Keratinocyte (primary cell): ENCODE data around the gene RBPJ. TPM values are rescaled to one million over a fixed set of nuclear protein-coding genes. Genes with fewer than 3 reads are reported as not detected.

ENCODE experiments used
- DNase-seq: peaks from one replicate; pipeline ENCODE4 v3.0.0-alpha.2; 2011; ENCODE audit warnings: low read depth, missing footprints, low spot score
- FAIRE-seq: peaks from 2 replicates; lab custom pipeline; 2011; peaks lifted over from hg19 to GRCh38; lab: Jason Lieb, UNC
- H2AFZ ChIP-seq: 2 replicates; pipeline ENCODE4 v1.6.0; 2012; ENCODE audit warnings: low read length, control low read depth, inconsistent platforms; ENCODE audit not compliant: control insufficient read depth
- H3K27ac ChIP-seq: 2 replicates; pipeline ENCODE4 v1.5.1; 2011; ENCODE audit warnings: low read length; ENCODE audit not compliant: control insufficient read depth, insufficient read depth
- H3K27me3 ChIP-seq: 3 replicates; pipeline ENCODE4 v1.6.0; 2011; ENCODE audit warnings: low read length; ENCODE audit not compliant: control insufficient read depth, insufficient read depth; ENCODE audit errors: extremely low read depth
- H3K36me3 ChIP-seq, 2 experiments: 2 replicates in 1 of 2; 3 replicates in 1 of 2; pipeline ENCODE4 v1.5.1; 2011; ENCODE audit warnings: low read length in 2 of 2, mild to moderate bottlenecking in 1 of 2; ENCODE audit not compliant: control insufficient read depth in 2 of 2, insufficient read depth in 2 of 2; ENCODE audit errors: extremely low read depth in 1 of 2
- H3K4me1 ChIP-seq: 3 replicates; pipeline ENCODE4 v1.5.1; 2011; ENCODE audit warnings: low read length; ENCODE audit not compliant: control insufficient read depth, insufficient read depth; ENCODE audit errors: extremely low read depth
- H3K4me2 ChIP-seq: 3 replicates; pipeline ENCODE4 v1.6.0; 2011; ENCODE audit warnings: low read depth, low read length; ENCODE audit not compliant: control insufficient read depth, insufficient read depth; ENCODE audit errors: extremely low read depth
- H3K4me3 ChIP-seq, 3 experiments: fragments of 200-600 bp in 1 of 3; sonication (generic) in 1 of 3; 2 replicates in 2 of 3; 3 replicates in 1 of 3; pipeline ENCODE4 v1.5.1; 2011 to 2016; ENCODE audit warnings: low read length in 3 of 3, mild to moderate bottlenecking in 3 of 3, control low read depth in 2 of 3, inconsistent platforms in 1 of 3, low read depth in 1 of 3, mixed read lengths in 1 of 3, mixed run types in 1 of 3, moderate library complexity in 1 of 3; ENCODE audit not compliant: control insufficient read depth in 2 of 3, insufficient read depth in 2 of 3; ENCODE audit errors: extremely low read depth in 1 of 3
- H3K79me2 ChIP-seq: 2 replicates; pipeline ENCODE4 v1.6.0; 2012; ENCODE audit warnings: low read length; ENCODE audit not compliant: control insufficient read depth, insufficient read depth
- H3K9ac ChIP-seq: 3 replicates; pipeline ENCODE4 v1.6.0; 2011; ENCODE audit warnings: low read length; ENCODE audit not compliant: control insufficient read depth, insufficient read depth; ENCODE audit errors: extremely low read depth
- H3K9me1 ChIP-seq: 3 replicates; pipeline ENCODE4 v1.6.0; 2011; ENCODE audit warnings: low read length; ENCODE audit not compliant: control insufficient read depth, insufficient read depth; ENCODE audit errors: extremely low read depth
- H3K9me3 ChIP-seq: 2 replicates; pipeline ENCODE4 v1.5.1; 2012; ENCODE audit warnings: low read depth, low read length; ENCODE audit not compliant: control insufficient read depth
- H4K20me1 ChIP-seq: 3 replicates; pipeline ENCODE4 v1.6.0; 2011; ENCODE audit warnings: low read length; ENCODE audit not compliant: control insufficient read depth, insufficient read depth; ENCODE audit errors: extremely low read depth
- CTCF ChIP-seq, 3 experiments: IDR thresholded peaks in 1 of 3; conservative IDR thresholded peaks in 1 of 3; optimal IDR thresholded peaks in 1 of 3; 2 replicates in 2 of 3; 3 replicates in 1 of 3; pipeline versions ENCODE3 to v1.5.1; 2011; ENCODE audit warnings: low read length in 3 of 3, mild to moderate bottlenecking in 3 of 3, moderate library complexity in 2 of 3, control low read depth in 1 of 3, inconsistent platforms in 1 of 3; ENCODE audit not compliant: insufficient read depth in 2 of 3; ENCODE audit errors: extremely low read depth in 1 of 3
- EZH2 ChIP-seq: IDR thresholded peaks from one replicate; pipeline ENCODE4 v1.6.1; 2012; ENCODE audit warnings: inconsistent platforms, mild to moderate bottlenecking, low read length, moderate library complexity
- dilution Hi-C: fragments of 300-500 bp; cut with MboI; formaldehyde crosslinking; loops from one replicate; pipeline ENCODE4 v1.7.0; 2020; ENCODE audit warnings: low sequenced_read_pairs; ENCODE audit not compliant: extremely low pct_ligation_motif_present
- polyA plus RNA-seq, 5 experiments: library from polyadenylated mRNA; depleted of rRNA in 3 of 5; stranded (reverse) in 3 of 5; stranded (forward) in 1 of 5; unstranded in 1 of 5; fragments of >200 nt; gene quantifications; 1 replicate in 1 of 5; 2 replicates in 3 of 5; 3 replicates in 1 of 5; pipeline versions ENCODE4 v1.2.1 to v1.2.3, GENCODE V29; 2011 to 2012; ENCODE audit warnings: missing spikeins in 2 of 5, low read depth in 1 of 5, low replicate concordance in 1 of 5

Gene RBPJ
- polyA plus RNA-seq, 1 donor (not counting 4 experiments of a cell fraction or from before 2014, with no cell fraction given): 38.0 TPM

GRCh38 chr4:26275281-26275680, 45.5 kb upstream of the RBPJ start:
- H3K9me3 ChIP-seq: no peaks in the 10 kb centered on the region
- H3K4me2 ChIP-seq: no peak overlapping the region
- no peaks in the 10 kb centered on the region for H3K4me1 ChIP-seq
- H3K36me3 ChIP-seq: no peaks in the 10 kb centered on the region
- DNase-seq: no peak
- no peak overlapping the region for H3K27ac ChIP-seq
- H3K9ac ChIP-seq: no peak overlapping the region
- no peak for FAIRE-seq
- dilution Hi-C loops: no loop called here
- no peaks in the 10 kb centered on the region for H3K27me3 ChIP-seq
- H3K4me3 ChIP-seq: no peak overlapping the region
- H2AFZ ChIP-seq: no peak overlapping the region
- TF ChIP-seq EZH2 (no peak), CTCF (optimal IDR thresholded peaks at IDR 0.05 in 1 of 3, IDR thresholded peaks at IDR 0.05 in 1 of 3, conservative IDR thresholded peaks at IDR 0.05 in 1 of 3; ENCODE audit: extremely low read depth in 1 of 3, insufficient read depth in 2 of 3, low read length in 3 of 3) (no peak)
- H3K79me2 ChIP-seq: no peaks in the 10 kb centered on the region
- no peaks in the 10 kb centered on the region for H3K9me1 ChIP-seq
- H4K20me1 ChIP-seq: no peaks in the 10 kb centered on the region

GRCh38 chr4:26279446-26279845, 41.4 kb upstream of the RBPJ start:
- Histone ChIP-seq H3K79me2 (no peaks in the 10 kb centered on the region), H3K9me1 (no peaks in the 10 kb centered on the region), H3K27ac (no peak overlapping the region), H3K4me1 (no peaks in the 10 kb centered on the region), H3K4me2 (no peak overlapping the region), H3K4me3 (no peak overlapping the region), H4K20me1 (no peaks in the 10 kb centered on the region), H3K36me3 (no peaks in the 10 kb centered on the region), H2AFZ (no peak overlapping the region), H3K9ac (no peak overlapping the region), H3K27me3 (no peaks in the 10 kb centered on the region), H3K9me3 (no peaks in the 10 kb centered on the region)
- dilution Hi-C loops: no loop called here
- FAIRE-seq (no peak), DNase-seq (no peak)
- TF ChIP-seq CTCF (optimal IDR thresholded peaks at IDR 0.05 in 1 of 3, IDR thresholded peaks at IDR 0.05 in 1 of 3, conservative IDR thresholded peaks at IDR 0.05 in 1 of 3; ENCODE audit: extremely low read depth in 1 of 3, insufficient read depth in 2 of 3, low read length in 3 of 3) (no peak), EZH2 (no peak)
